Ecto neural progenitor cell (in vitro differentiated cells): ENCODE results near the gene C5orf52.
"Not testable (repeated sequence)": the region's sequence is repeated elsewhere in the genome, so short reads cannot be mapped to it uniquely, and the experiment has no call there.

ENCODE experiments used
- DNase-seq: peaks from one replicate; pipeline ENCODE4 v3.0.0-alpha.2; 2018; ENCODE audit warnings: low spot score

Gene C5orf52

DNA sequence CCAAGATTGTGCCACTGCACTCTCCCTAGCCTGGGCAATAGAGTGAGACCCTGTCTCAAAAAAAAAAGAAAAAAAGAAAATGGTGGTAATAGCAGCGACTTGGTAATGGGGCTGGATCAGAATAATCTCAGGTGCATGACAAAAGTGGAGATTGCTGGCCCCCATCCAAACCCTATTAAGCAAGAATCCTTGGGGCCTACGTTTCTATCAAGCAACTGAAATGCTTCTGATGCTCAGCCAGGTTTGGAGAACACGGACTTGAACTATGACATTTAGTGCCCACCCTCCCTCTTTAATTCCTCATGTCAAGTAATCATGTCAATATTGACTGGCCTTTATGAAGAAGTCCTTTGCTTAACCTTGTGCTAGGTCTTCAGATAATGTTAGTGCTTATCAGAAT, 6.6 kb downstream of the C5orf52 start:
- no peak for DNase-seq

- DNase-seq = no peak
These were observed 8.5 kb downstream of the C5orf52 start for GRCh38 chr5:157679801-157680200.

- DNase-seq = no peak
These were observed 8.9 kb downstream of the C5orf52 start for GRCh38 chr5:157680239-157680638.

- no peak for DNase-seq
These were observed 9.7 kb downstream of the C5orf52 start for GRCh38 chr5:157681048-157681447.

DNA sequence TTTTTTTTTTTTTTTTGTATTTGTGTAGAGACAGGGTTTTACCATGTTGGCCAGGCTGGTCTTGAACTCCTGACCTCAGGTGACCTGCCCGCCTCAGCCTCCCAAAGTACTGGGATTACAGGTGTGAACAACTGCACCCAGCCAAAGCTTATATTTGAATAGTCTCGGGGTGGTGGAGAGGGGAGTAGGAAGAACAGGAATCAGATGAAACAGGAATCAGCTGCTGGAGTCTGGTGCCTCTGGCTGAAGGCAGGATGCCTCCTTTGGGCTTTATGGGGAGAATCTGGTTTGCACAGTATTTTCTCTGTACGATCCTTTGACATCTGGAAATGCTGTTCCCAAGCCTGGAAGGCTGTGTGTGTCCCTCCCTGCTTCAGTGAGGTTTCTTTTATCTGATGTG, 10.9 kb downstream of the C5orf52 start:
- no peak for DNase-seq

DNA sequence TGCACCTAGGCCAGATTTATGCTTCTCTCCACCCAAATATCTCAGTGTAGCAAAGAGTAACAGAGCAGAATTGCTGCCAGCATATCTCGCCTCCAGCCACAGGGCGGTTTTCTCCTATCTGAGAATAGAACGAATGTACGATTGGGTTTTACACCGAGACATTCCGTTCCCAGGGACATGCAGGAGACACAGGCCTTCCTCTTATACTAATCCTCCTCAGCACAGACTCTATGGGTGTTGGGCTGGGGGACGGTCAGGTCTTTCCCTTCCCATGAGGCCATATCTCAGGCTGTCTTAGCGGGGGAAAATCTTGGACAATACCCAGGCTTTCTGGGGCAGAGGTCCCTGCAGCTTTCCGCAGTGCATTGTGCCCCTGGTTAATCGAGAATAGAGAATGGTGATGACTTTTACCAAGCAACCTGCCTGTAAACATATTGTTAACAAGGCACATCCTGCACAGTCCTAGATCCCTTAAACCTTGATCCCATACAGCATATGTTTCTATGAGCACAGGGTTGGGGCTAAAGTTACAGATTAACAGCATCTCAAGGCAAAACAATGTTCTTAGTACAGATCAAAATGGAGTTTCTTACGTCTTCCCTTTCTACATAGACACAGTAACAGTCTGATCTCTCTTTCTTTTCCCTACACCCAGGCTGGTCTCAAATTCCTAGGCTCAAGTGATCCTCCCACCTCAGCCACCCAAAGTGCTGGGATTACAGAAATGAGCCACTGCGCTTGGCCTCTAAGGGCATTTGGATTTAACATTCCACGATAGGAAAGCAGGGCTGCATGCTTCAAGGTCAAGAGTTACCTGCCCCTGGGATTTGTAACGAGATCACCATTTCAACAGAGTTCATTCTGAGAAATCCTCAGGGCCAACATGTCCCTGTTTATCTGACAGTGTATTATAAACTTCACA, 15.2 kb downstream of the C5orf52 start:
- not testable (repeated sequence) for DNase-seq

- no peak for DNase-seq
These were observed 15.8 kb downstream of the C5orf52 start for GRCh38 chr5:157687198-157687554.

- no peak for DNase-seq
These were observed 18.8 kb downstream of the C5orf52 start for GRCh38 chr5:157689942-157690689.

DNA sequence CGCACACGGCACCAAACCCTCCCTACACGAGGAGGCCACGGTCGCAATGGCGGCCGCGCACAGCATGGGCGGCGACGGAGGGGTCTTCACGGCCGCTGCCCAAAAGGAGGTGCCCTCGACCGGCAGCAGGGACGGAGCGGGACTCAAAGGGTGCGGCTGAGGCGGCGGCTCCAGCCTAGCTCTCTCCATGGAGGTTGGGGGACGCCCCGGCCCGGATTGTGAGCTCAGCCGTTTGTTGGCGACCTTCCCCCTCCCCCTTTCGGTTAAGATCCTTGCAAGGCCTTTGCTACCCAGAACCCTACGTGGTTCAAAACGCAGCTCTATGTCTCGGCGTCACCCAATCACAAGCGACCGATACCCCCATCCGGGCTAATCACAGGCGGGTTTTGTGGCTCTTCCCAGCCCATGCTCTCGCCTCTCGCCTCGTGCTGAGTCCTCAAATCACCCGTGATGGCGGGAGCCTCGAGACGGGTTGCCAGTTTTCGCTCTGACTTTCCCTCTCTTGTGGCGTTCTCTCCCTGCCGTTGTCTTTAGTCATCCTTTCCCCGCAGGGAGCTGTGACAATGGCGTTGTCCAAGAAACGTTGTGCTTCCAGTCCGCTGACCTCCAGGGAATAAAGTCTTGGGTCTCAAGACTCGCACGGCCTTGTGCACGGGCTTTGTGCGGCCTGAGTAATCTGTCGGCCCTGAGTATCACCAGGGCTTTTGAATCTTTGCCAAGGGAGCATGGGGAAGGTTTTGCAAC, 19.5 kb downstream of the C5orf52 start:
- no peak for DNase-seq

GRCh38 chr5:157693816-157694215, 22.5 kb downstream of the C5orf52 start:
- DNase-seq = not testable (repeated sequence)

DNA sequence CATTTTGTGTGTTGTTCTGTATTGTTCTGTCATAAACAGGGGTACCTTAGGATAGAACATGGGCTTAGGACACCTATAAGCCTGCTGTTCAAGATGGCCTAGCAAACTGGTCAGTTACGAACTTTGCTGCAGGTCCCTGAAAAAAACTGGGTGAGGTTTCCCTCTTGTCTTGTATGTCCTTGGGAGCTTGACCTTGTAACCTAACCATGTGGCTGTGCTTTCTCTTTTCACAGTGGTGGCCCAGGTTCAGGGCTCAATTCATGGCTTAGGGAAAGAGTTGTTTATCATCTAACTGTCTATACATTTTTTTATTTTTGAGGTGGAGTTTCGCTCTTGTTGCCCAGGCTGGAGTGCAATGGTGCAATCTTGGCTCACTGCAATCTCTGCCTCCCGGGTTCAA, 24.8 kb downstream of the C5orf52 start:
- not testable (repeated sequence) for DNase-seq

GRCh38 chr5:157698674-157699073, 27.3 kb downstream of the C5orf52 start:
- not testable (repeated sequence) for DNase-seq

- no peak for DNase-seq
These were observed 32.4 kb downstream of the C5orf52 start for GRCh38 chr5:157703736-157704135.

DNA sequence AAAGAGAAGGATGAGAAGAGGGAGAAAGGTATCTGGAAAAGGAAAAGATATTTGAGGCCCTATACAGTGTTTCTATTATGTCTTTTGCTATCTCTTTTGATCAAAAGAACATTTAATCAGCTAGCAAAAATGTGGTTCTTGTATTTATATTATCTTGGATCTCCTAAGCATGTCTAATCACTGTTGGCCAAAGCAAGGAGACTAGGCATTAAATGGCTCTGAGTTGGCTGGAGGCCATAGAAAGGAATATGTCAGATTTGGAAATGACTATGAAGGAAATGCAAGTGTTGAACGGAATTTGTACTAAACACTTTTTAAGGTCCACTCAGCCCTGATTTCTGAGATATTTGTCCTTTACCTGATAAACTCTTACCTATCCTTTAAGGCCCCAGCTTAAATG, 37.5 kb downstream of the C5orf52 start:
- no peak for DNase-seq

DNA sequence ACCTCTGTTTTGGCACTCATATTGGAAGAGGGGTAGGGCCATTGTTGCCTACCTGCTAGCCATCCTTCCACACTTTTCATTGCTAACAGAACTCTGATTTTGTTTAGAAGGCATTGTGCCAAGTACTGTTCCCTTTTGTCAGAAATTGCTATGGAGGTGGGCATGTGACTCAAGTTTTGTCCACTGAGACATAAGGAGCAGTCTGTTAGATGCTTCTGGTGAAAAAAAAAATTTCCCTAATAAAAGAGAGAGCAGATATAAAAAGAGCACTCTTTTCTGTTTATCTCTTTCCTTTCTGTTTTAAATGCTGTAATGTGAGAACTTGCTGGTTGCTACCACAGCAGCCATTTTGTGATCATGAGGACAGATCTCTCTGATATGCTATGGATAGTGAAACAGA, 38.0 kb downstream of the C5orf52 start:
- no peak for DNase-seq

DNA sequence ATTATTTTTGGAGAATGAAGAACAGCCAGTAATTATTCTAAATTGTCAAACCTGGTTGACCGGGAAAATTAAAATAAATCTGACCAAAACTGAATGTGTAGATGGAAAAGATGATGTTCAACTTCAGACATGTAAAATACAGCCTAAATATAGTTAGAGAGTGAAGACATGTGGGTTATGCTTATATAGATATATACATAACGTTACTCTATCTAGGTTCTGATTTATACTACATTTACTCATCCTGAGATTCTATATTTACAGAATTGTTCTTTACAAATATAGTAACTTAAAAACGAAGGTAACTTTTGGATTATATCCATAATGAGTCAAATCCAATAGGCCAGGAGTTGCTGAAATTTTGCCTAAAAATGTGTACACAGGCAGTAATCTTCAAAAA, 39.1 kb downstream of the C5orf52 start:
- DNase-seq = no peak

- DNase-seq = no peak
These were observed 39.5 kb downstream of the C5orf52 start for GRCh38 chr5:157710882-157711281.

DNA sequence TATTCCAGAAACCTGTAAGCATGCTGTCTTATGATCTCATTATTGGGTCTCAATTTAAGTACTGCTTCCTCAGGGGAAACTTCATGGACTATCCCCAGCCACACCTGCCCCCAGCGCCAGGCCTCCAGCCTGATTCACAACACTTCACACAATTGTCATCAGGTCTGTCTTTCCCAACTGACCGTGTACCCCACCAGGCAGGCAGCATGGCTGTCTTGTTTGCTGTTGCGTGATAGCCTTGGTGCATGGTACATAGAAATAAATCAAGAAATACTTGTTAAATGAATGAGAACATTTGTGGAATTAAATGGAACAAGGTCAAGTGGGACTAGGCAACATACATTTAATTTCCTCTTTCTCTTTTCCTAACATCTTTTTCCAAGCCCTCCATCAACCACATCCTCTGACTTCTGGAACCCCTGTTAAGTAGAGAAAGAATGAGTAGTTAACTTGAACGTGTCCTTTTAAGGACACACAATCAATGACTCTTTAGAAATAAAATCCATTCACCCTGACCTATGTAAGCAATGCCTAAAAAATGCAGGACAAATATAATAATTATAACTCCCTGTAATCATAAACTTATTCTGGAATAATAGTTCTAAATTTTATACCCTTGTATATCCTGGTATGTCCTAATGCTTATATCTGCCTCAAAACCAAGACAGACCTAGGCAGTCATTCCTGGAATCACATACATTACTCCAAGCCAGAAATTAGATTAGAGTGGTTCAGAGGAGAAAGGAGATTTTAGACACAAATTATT, 42.7 kb downstream of the C5orf52 start:
- no peak for DNase-seq

DNA sequence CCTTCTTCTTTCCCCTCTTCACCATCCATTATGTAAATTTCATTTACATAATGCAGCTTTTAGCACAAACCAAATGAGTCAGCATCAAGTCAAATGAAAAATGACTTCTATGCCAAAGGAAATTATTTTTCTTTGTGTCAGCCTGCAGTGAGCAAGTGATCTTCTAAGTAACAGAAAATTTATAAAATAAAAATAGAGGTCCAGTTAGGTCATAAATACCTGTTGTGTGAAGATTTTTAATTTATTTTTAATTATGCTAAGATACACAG, 43.2 kb downstream of the C5orf52 start:
- no peak for DNase-seq

DNA sequence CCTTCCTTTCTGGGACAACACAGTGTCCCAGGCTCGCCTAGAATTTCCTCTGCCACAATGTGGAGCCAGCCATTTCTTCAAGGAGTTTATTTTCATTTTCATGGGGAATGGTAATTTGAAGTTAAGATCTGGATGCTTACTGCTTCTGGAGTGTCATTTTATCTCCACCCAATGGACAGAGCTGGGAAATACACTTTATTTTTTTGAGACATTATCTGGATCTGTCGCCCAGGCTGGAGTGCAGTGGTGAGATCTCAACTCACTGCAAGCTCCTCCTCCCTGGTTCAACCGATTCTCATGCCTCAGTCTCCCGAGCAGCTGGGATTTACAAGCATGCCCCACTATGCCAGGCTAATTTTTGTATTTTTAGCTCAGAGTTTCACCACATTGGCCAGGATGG, 47.2 kb downstream of the C5orf52 start:
- no peak for DNase-seq

DNA sequence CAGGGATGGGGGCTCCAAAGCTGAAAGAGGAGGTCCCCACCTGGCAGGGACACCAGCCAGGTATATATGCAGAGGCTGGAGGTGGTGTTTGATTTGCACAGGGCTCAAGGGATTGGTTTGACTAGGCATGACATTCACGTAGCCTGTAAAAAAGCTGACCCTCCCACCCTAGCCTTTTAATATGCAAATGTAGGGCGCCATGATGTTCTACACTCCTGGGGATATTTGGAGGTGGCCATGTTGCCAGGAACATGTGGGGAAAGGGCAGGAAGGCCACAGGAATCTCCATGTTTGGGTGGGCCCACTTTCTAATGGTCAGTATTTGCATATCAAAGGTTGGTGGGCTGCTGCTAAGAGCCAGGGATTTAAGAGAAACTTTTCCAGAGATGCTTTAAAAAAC, 47.9 kb downstream of the C5orf52 start:
- DNase-seq = no peak

GRCh38 chr5:157721159-157721558, 49.8 kb downstream of the C5orf52 start:
- DNase-seq = no peak
